GM18508 (cell line): ENCODE measurements around the gene FBXO38.

Experiments
- ATAC-seq: cut with Tn5 transposase; IDR thresholded peaks from one replicate; pipeline ENCODE4 v1.9.1; 2021; ENCODE audit warnings: moderate number of reproducible peaks; ENCODE audit not compliant: insufficient read depth, unreplicated experiment

Gene FBXO38

GRCh38 chr5:148421661-148422060, 37.9 kb downstream of the FBXO38 start:
- ATAC-seq = no peak

GRCh38 chr5:148425808-148426207, 42.0 kb downstream of the FBXO38 start:
- no peak for ATAC-seq

- no peak for ATAC-seq
These were observed 42.8 kb downstream of the FBXO38 start for GRCh38 chr5:148426514-148426913.

- ATAC-seq = no peak
These were observed 43.7 kb downstream of the FBXO38 start for GRCh38 chr5:148427370-148428042.

GRCh38 chr5:148428848-148429247, 45.1 kb downstream of the FBXO38 start:
- no peak for ATAC-seq

- no peak for ATAC-seq
These were observed 50.1 kb downstream of the FBXO38 start for GRCh38 chr5:148433826-148434225.

GRCh38 chr5:148436029-148436428, 52.3 kb downstream of the FBXO38 start:
- no peak for ATAC-seq

GRCh38 chr5:148437249-148437648, 53.5 kb downstream of the FBXO38 start:
- no peak for ATAC-seq

GRCh38 chr5:148438933-148439332, 55.2 kb downstream of the FBXO38 start:
- no peak for ATAC-seq

- ATAC-seq = no peak
These were observed 59.5 kb downstream of the FBXO38 start for GRCh38 chr5:148443241-148443640.

GRCh38 chr5:148443998-148444397, 60.2 kb downstream of the FBXO38 start:
- ATAC-seq = peak; percentile 80

- no peak for ATAC-seq
These were observed 61.8 kb downstream of the FBXO38 start for GRCh38 chr5:148445578-148445977.

- ATAC-seq = no peak
These were observed 62.9 kb downstream of the FBXO38 start for GRCh38 chr5:148446611-148447010.

- ATAC-seq = no peak
These were observed 68.9 kb downstream of the FBXO38 start for GRCh38 chr5:148452499-148453193.

GRCh38 chr5:148454576-148454975, 70.8 kb downstream of the FBXO38 start:
- no peak for ATAC-seq

- no peak for ATAC-seq
These were observed 71.4 kb downstream of the FBXO38 start for GRCh38 chr5:148455185-148455584.

GRCh38 chr5:148457183-148457620, 73.4 kb downstream of the FBXO38 start:
- no peak for ATAC-seq

- ATAC-seq = no peak
These were observed 74.5 kb downstream of the FBXO38 start for GRCh38 chr5:148458036-148458888.

GRCh38 chr5:148459669-148460068, 75.9 kb downstream of the FBXO38 start:
- ATAC-seq = no peak

GRCh38 chr5:148465381-148466235, 81.8 kb downstream of the FBXO38 start:
- ATAC-seq = no peak
